Loucy (cell line): ENCODE data around the gene SPECC1.

Experiments used
- H2AFZ ChIP-seq: fragments of 200-600 bp; sonication (generic); 2 replicates; pipeline ENCODE4 v1.6.0; 2016; ENCODE audit warnings: antibody characterized with exemption, mild to moderate bottlenecking, low read length, moderate library complexity
- H3F3A ChIP-seq: fragments of 200-600 bp; 2 replicates; pipeline ENCODE4 v1.6.0; 2016; ENCODE audit warnings: antibody characterized with exemption, low read depth, mild to moderate bottlenecking
- H3K27me3 ChIP-seq: fragments of 200-600 bp; sonication (generic); 2 replicates; pipeline ENCODE4 v1.6.1; 2014; ENCODE audit warnings: low read length, mild to moderate bottlenecking; ENCODE audit not compliant: insufficient read depth, poor library complexity, severe bottlenecking
- H3K36me3 ChIP-seq: fragments of 200-600 bp; sonication (generic); 2 replicates; pipeline ENCODE4 v1.6.1; 2016; ENCODE audit warnings: low read length; ENCODE audit not compliant: insufficient read depth
- H3K4me1 ChIP-seq: fragments of 200-600 bp; sonication (generic); 2 replicates; pipeline ENCODE4 v1.5.1; 2014; ENCODE audit warnings: low read length, mild to moderate bottlenecking; ENCODE audit not compliant: insufficient read depth, poor library complexity, severe bottlenecking
- H3K4me2 ChIP-seq: fragments of 200-600 bp; sonication (generic); 2 replicates; pipeline ENCODE4 v1.6.0; 2014; ENCODE audit warnings: antibody characterized with exemption, low read length, low read depth, mild to moderate bottlenecking; ENCODE audit not compliant: poor library complexity, severe bottlenecking
- H3K4me3 ChIP-seq: fragments of 200-600 bp; sonication (generic); 2 replicates; pipeline ENCODE4 v1.5.1; 2014; ENCODE audit warnings: low read length, mild to moderate bottlenecking, mixed read lengths; ENCODE audit not compliant: poor library complexity, severe bottlenecking
- H3K79me2 ChIP-seq: fragments of 200-600 bp; sonication (generic); 2 replicates; pipeline ENCODE4 v1.6.1; 2014; ENCODE audit warnings: low read length; ENCODE audit not compliant: insufficient read depth
- H3K9ac ChIP-seq: fragments of 200-600 bp; sonication (generic); 2 replicates; pipeline ENCODE4 v1.6.0; 2014; ENCODE audit warnings: mild to moderate bottlenecking, low read depth, low read length, moderate library complexity; ENCODE audit not compliant: poor library complexity, severe bottlenecking
- H3K9me2 ChIP-seq: fragments of 200-600 bp; sonication (generic); replicated peaks from 2 replicates; pipeline ENCODE4 v1.6.1; 2016; ENCODE audit warnings: low read depth, low read length, mixed read lengths
- H3K9me3 ChIP-seq: fragments of 200-600 bp; sonication (generic); 2 replicates; pipeline ENCODE4 v1.6.1; 2014; ENCODE audit warnings: mild to moderate bottlenecking, antibody characterized with exemption, low read length, low read depth; ENCODE audit not compliant: insufficient read depth
- H4K20me1 ChIP-seq: fragments of 200-600 bp; sonication (generic); 2 replicates; pipeline ENCODE4 v1.6.0; 2014; ENCODE audit warnings: antibody characterized with exemption, low read length, mild to moderate bottlenecking; ENCODE audit not compliant: insufficient read depth, poor library complexity, severe bottlenecking
- CTCF ChIP-seq: fragments of 200-600 bp; sonication (generic); conservative IDR thresholded peaks from 2 replicates; pipeline ENCODE4 v1.5.1; 2014; ENCODE audit warnings: mild to moderate bottlenecking, antibody characterized with exemption, low read length
- EZH2phosphoT487 ChIP-seq: fragments of 200-600 bp; IDR thresholded peaks from 2 replicates; pipeline ENCODE4 v1.6.1; 2018; ENCODE audit warnings: antibody characterized with exemption, mild to moderate bottlenecking, moderate library complexity, borderline replicate concordance

SPECC1 gene

GRCh38 chr17:20092261-20092867, 83.2 kb downstream of the SPECC1 start:
- no peaks in the 10 kb centered on the region for H3K27me3 ChIP-seq

GRCh38 chr17:20092973-20093626, 83.9 kb downstream of the SPECC1 start:
- Histone ChIP-seq H2AFZ (no peak overlapping the region), H3K9ac (no peak overlapping the region), H3F3A (no peaks in the 10 kb centered on the region), H3K9me2 (no peaks in the 10 kb centered on the region), H3K4me3 (no peak overlapping the region), H3K27me3 (no peaks in the 10 kb centered on the region), H4K20me1 (no peaks in the 10 kb centered on the region), H3K4me1 (peaks cover 28% of the 10 kb centered on the region), H3K4me2 (no peak overlapping the region), H3K36me3 (peaks cover 12% of the 10 kb centered on the region; the same call in 1 of the 2 replicates), H3K79me2 (peaks cover 39% of the 10 kb centered on the region; the same call in 1 of the 2 replicates), H3K9me3 (no peaks in the 10 kb centered on the region)
- TF ChIP-seq EZH2phosphoT487 (no peak), CTCF (peak; percentile 32)

More at GRCh38 chr17:20092261-20092867, 83.2 kb downstream of the SPECC1 start:
- no peak overlapping the region for H3K9ac ChIP-seq
- peaks cover 28% of the 10 kb centered on the region for H3K4me1 ChIP-seq
- no peaks in the 10 kb centered on the region for H3K9me3 ChIP-seq
- H3F3A ChIP-seq, result no peaks in the 10 kb centered on the region
- no peak overlapping the region for H3K4me2 ChIP-seq
- H2AFZ ChIP-seq, result no peak overlapping the region
- H3K79me2 ChIP-seq, result peaks cover 45% of the 10 kb centered on the region
- no peak overlapping the region for H3K4me3 ChIP-seq
- H3K36me3 ChIP-seq, result peaks cover 4% of the 10 kb centered on the region; the same call in 1 of the 2 replicates
- TF ChIP-seq EZH2phosphoT487, result no peak
- TF ChIP-seq CTCF, result no peak
- no peaks in the 10 kb centered on the region for H3K9me2 ChIP-seq
- no peaks in the 10 kb centered on the region for H4K20me1 ChIP-seq

- Histone ChIP-seq H3K27me3 (no peaks in the 10 kb centered on the region), H3K9ac (peak overlapping the region; percentile 60), H3K9me3 (no peaks in the 10 kb centered on the region), H3K79me2 (peaks cover 39% of the 10 kb centered on the region; the same call in 1 of the 2 replicates), H3K36me3 (peaks cover 20% of the 10 kb centered on the region; the same call in 1 of the 2 replicates), H3F3A (no peaks in the 10 kb centered on the region), H3K4me2 (peak overlapping the region; percentile 41), H3K4me1 (peaks cover 28% of the 10 kb centered on the region), H4K20me1 (no peaks in the 10 kb centered on the region), H3K9me2 (no peaks in the 10 kb centered on the region), H3K4me3 (peak overlapping the region; percentile 52), H2AFZ (0 out of 2 replicates have a peak overlapping the region, but pooled peaks have one; percentile 35)
- TF ChIP-seq CTCF (no peak), EZH2phosphoT487 (no peak)
Measured at GRCh38 chr17:20094777-20095176, 85.6 kb downstream of the SPECC1 start.
